Muscle layer of colon (tissue), 2 donors: Measurements from ENCODE around the gene KLK13.

ENCODE experiments used
- H3K27ac ChIP-seq: one replicate; pipeline ENCODE4 v1.7.0; 2013; ENCODE audit warnings: low read depth, mild to moderate bottlenecking, low read length, moderate library complexity
- H3K27me3 ChIP-seq, 2 donors: one replicate each; pipeline ENCODE4 v1.7.0; 2013; ENCODE audit warnings: low read length in 2 of 2, mild to moderate bottlenecking in 2 of 2; ENCODE audit not compliant: insufficient read depth in 2 of 2, control insufficient read depth in 1 of 2
- H3K36me3 ChIP-seq: one replicate; pipeline ENCODE4 v1.7.0; 2013; ENCODE audit warnings: mild to moderate bottlenecking, low read length; ENCODE audit not compliant: insufficient read depth
- H3K4me1 ChIP-seq: one replicate; pipeline ENCODE4 v1.7.0; 2013; ENCODE audit warnings: mild to moderate bottlenecking, low read length; ENCODE audit not compliant: insufficient read depth
- H3K4me3 ChIP-seq, 2 donors: one replicate each; pipeline ENCODE4 v1.7.0; 2013; ENCODE audit warnings: low read length in 2 of 2, low read depth in 1 of 2, mild to moderate bottlenecking in 1 of 2, moderate library complexity in 1 of 2
- H3K9ac ChIP-seq: one replicate; pipeline ENCODE4 v1.7.0; 2013; ENCODE audit warnings: low read length
- H3K9me3 ChIP-seq: one replicate; pipeline ENCODE4 v1.7.0; 2013; ENCODE audit warnings: mild to moderate bottlenecking, low read length
- donor health status: abdominal sarcoma.
- donor health status: Adenocarcinoma of cecum.

The KLK13 gene

GRCh38 chr19:51026554-51026831 is 38.4 kb downstream of the KLK13 start, which contains the start of gene KLK11:
KLK11 (minus strand) TSS chr19:51026616; CDS start chr19:51025631, 985 bp downstream.
- Histone ChIP-seq H3K9me3 (no peaks in the 10 kb centered on the region), H3K36me3 (no peaks in the 10 kb centered on the region), H3K27me3 (peaks cover 8 to 21% of the 10 kb centered on the region in 2 donors), H3K4me3 (no peak within 1 kb of the TSS), H3K9ac (no peak within 1 kb of the TSS), H3K27ac (no peak within 1 kb of the TSS), H3K4me1 (no peaks in the 10 kb centered on the region)

GRCh38 chr19:51025809-51026553 is 38.9 kb downstream of the KLK13 start:
- H3K4me3 ChIP-seq = no peak overlapping the region
- no peaks in the 10 kb centered on the region for H3K36me3 ChIP-seq
- no peaks in the 10 kb centered on the region for H3K4me1 ChIP-seq
- no peak overlapping the region for H3K27ac ChIP-seq
- H3K9ac ChIP-seq = no peak overlapping the region
- peaks cover 11 to 21% of the 10 kb centered on the region in 2 donors for H3K27me3 ChIP-seq
- H3K9me3 ChIP-seq = no peaks in the 10 kb centered on the region

- H3K4me1 ChIP-seq = no peaks in the 10 kb centered on the region
- no peaks in the 10 kb centered on the region for H3K36me3 ChIP-seq
- no peak overlapping the region for H3K9ac ChIP-seq
- no peak overlapping the region for H3K27ac ChIP-seq
- no peaks in the 10 kb centered on the region for H3K9me3 ChIP-seq
- H3K27me3 ChIP-seq = peaks cover 11 to 22% of the 10 kb centered on the region in 2 donors
- H3K4me3 ChIP-seq = no peak overlapping the region
Measured at GRCh38 chr19:51025401-51025800, 39.5 kb downstream of the KLK13 start.

- Histone ChIP-seq H3K9ac (no peak overlapping the region), H3K4me3 (no peak overlapping the region), H3K9me3 (no peaks in the 10 kb centered on the region), H3K27ac (no peak overlapping the region), H3K36me3 (no peaks in the 10 kb centered on the region), H3K4me1 (no peaks in the 10 kb centered on the region), H3K27me3 (peaks cover 11 to 26% of the 10 kb centered on the region in 2 donors)
Measured at GRCh38 chr19:51024924-51025323, 40.0 kb downstream of the KLK13 start.

GRCh38 chr19:51023946-51024345 is 40.9 kb downstream of the KLK13 start:
- H3K9me3 ChIP-seq = no peaks in the 10 kb centered on the region
- H3K9ac ChIP-seq = no peak overlapping the region
- H3K4me1 ChIP-seq = no peaks in the 10 kb centered on the region
- H3K36me3 ChIP-seq = no peaks in the 10 kb centered on the region
- H3K27me3 ChIP-seq = peaks cover 11 to 36% of the 10 kb centered on the region in 2 donors
- no peak overlapping the region for H3K27ac ChIP-seq
- no peak overlapping the region for H3K4me3 ChIP-seq

GRCh38 chr19:51022526-51022925 is 42.4 kb downstream of the KLK13 start:
- Histone ChIP-seq H3K4me1 (no peaks in the 10 kb centered on the region), H3K36me3 (no peaks in the 10 kb centered on the region), H3K4me3 (no peak overlapping the region), H3K9me3 (no peaks in the 10 kb centered on the region), H3K27ac (no peak overlapping the region), H3K27me3 (peaks cover 12 to 50% of the 10 kb centered on the region in 2 donors), H3K9ac (no peak overlapping the region)

GRCh38 chr19:51020988-51021651 is 43.8 kb downstream of the KLK13 start:
- no peaks in the 10 kb centered on the region for H3K4me1 ChIP-seq
- H3K9me3 ChIP-seq = no peaks in the 10 kb centered on the region
- H3K27ac ChIP-seq = no peak overlapping the region
- peaks cover 21 to 51% of the 10 kb centered on the region in 2 donors for H3K27me3 ChIP-seq
- no peak overlapping the region for H3K4me3 ChIP-seq
- H3K9ac ChIP-seq = no peak overlapping the region
- no peaks in the 10 kb centered on the region for H3K36me3 ChIP-seq

GRCh38 chr19:51019544-51019925 is 45.4 kb downstream of the KLK13 start, which contains the start of gene KLK10:
KLK10 (minus strand) TSS chr19:51019709; CDS start chr19:51019130, 579 bp downstream.
- no peak within 1 kb of the TSS for H3K27ac ChIP-seq
- H3K36me3 ChIP-seq = no peaks in the 10 kb centered on the region
- H3K9me3 ChIP-seq = no peaks in the 10 kb centered on the region
- no peak within 1 kb of the TSS for H3K4me3 ChIP-seq
- H3K9ac ChIP-seq = no peak within 1 kb of the TSS
- no peaks in the 10 kb centered on the region for H3K4me1 ChIP-seq
- peaks cover 25 to 55% of the 10 kb centered on the region in 2 donors for H3K27me3 ChIP-seq

- H3K36me3 ChIP-seq = no peaks in the 10 kb centered on the region
- H3K4me1 ChIP-seq = no peaks in the 10 kb centered on the region
- H3K9me3 ChIP-seq = no peaks in the 10 kb centered on the region
- peaks cover 22 to 58% of the 10 kb centered on the region in 2 donors for H3K27me3 ChIP-seq
- H3K27ac ChIP-seq = no peak overlapping the region
- no peak overlapping the region for H3K4me3 ChIP-seq
- no peak overlapping the region for H3K9ac ChIP-seq
Measured at GRCh38 chr19:51018745-51019543, 45.9 kb downstream of the KLK13 start.

- Histone ChIP-seq H3K27me3 (peaks cover 17 to 62% of the 10 kb centered on the region in 2 donors), H3K4me1 (no peaks in the 10 kb centered on the region), H3K27ac (no peak overlapping the region), H3K9ac (no peak overlapping the region), H3K9me3 (no peaks in the 10 kb centered on the region), H3K36me3 (no peaks in the 10 kb centered on the region), H3K4me3 (no peak overlapping the region)
Measured at GRCh38 chr19:51016798-51017683, 47.9 kb downstream of the KLK13 start.
